Liver (tissue), 9 donors: Measurements from ENCODE around the gene MUC2. TPM values are rescaled to one million over a fixed set of nuclear protein-coding genes. Genes with fewer than 3 reads are reported as not detected.

ENCODE experiments used
- DNase-seq: peaks from one replicate; pipeline ENCODE4 v3.0.0-alpha.2; 2017; ENCODE audit warnings: low spot score
- H3K27ac ChIP-seq, 2 donors: one replicate each; pipeline ENCODE4 v1.7.0; 2013; ENCODE audit warnings: inconsistent platforms in 2 of 2, low read length in 2 of 2, control low read depth in 1 of 2, low read depth in 1 of 2, mild to moderate bottlenecking in 1 of 2
- H3K27me3 ChIP-seq, 4 donors: one replicate each; pipeline versions ENCODE4 v1.6.1 to v1.7.0; 2013; ENCODE audit warnings: low read length in 3 of 4, inconsistent platforms in 1 of 4, mild to moderate bottlenecking in 1 of 4, moderate library complexity in 1 of 4; ENCODE audit not compliant: control insufficient read depth in 4 of 4, insufficient read depth in 4 of 4
- H3K36me3 ChIP-seq, 4 donors: one replicate each; pipeline versions ENCODE4 v1.6.1 to v1.7.0; 2013; ENCODE audit warnings: low read length in 3 of 4, mild to moderate bottlenecking in 3 of 4, low read depth in 1 of 4, moderate library complexity in 1 of 4; ENCODE audit not compliant: control insufficient read depth in 4 of 4, insufficient read depth in 3 of 4
- H3K4me1 ChIP-seq, 4 donors: one replicate each; pipeline versions ENCODE4 v1.6.1 to v1.7.0; 2013; ENCODE audit warnings: low read length in 3 of 4, mild to moderate bottlenecking in 3 of 4, moderate library complexity in 1 of 4; ENCODE audit not compliant: control insufficient read depth in 4 of 4, insufficient read depth in 4 of 4
- H3K4me3 ChIP-seq, 3 donors: one replicate each; pipeline versions ENCODE4 v1.6.1 to v1.7.0; 2013; ENCODE audit warnings: low read length in 3 of 3, control low read depth in 1 of 3, low read depth in 1 of 3, mild to moderate bottlenecking in 1 of 3
- H3K9ac ChIP-seq, 2 donors: one replicate each; pipeline ENCODE4 v1.7.0; 2013; ENCODE audit warnings: low read length in 2 of 2, mild to moderate bottlenecking in 2 of 2, moderate library complexity in 2 of 2, control low read depth in 1 of 2, low read depth in 1 of 2
- H3K9me3 ChIP-seq, 4 donors: one replicate each; pipeline versions ENCODE4 v1.6.1 to v1.7.0; 2013; ENCODE audit warnings: low read length in 3 of 4; ENCODE audit not compliant: control insufficient read depth in 4 of 4
- CTCF ChIP-seq: fragments of 150-350 bp; IDR thresholded peaks from 2 replicates; pipeline ENCODE4 v1.5.1; 2017; ENCODE audit warnings: improper control_type of control experiment, low read depth, low read length; ENCODE audit not compliant: missing input control
- EGR1 ChIP-seq, 2 donors: IDR thresholded peaks; 2 replicates each; pipeline ENCODE4 v1.6.1; 2016 to 2018; ENCODE audit warnings: antibody characterized with exemption in 2 of 2, low read depth in 2 of 2
- FOXA1 ChIP-seq: IDR thresholded peaks from 2 replicates; pipeline ENCODE4 v1.6.1; 2016; ENCODE audit warnings: antibody characterized with exemption
- FOXA2 ChIP-seq: IDR thresholded peaks from 2 replicates; pipeline ENCODE4 v1.6.1; 2016; ENCODE audit warnings: antibody characterized with exemption
- GABPA ChIP-seq, 2 donors: IDR thresholded peaks in 1 of 2; conservative IDR thresholded peaks in 1 of 2; 2 replicates each; pipeline ENCODE4 v1.6.1; 2016; ENCODE audit warnings: antibody characterized with exemption in 2 of 2, mild to moderate bottlenecking in 1 of 2, moderate library complexity in 1 of 2
- HNF4A ChIP-seq, 2 donors: conservative IDR thresholded peaks; 2 replicates each; pipeline ENCODE4 v1.6.1; 2016; ENCODE audit warnings: antibody characterized with exemption in 2 of 2, mild to moderate bottlenecking in 2 of 2
- HNF4G ChIP-seq: IDR thresholded peaks from 2 replicates; pipeline ENCODE4 v1.6.1; 2016; ENCODE audit warnings: antibody characterized with exemption
- JUND ChIP-seq, 2 donors: IDR thresholded peaks; 2 replicates each; pipeline ENCODE4 v1.6.1; 2016; ENCODE audit warnings: antibody characterized with exemption in 2 of 2
- RAD21 ChIP-seq, 2 donors: IDR thresholded peaks; 2 replicates each; pipeline ENCODE4 v1.6.1; 2016; ENCODE audit warnings: antibody characterized with exemption in 2 of 2, mild to moderate bottlenecking in 2 of 2
- RXRA ChIP-seq, 2 donors: IDR thresholded peaks; 2 replicates each; pipeline ENCODE4 v1.6.1; 2017 to 2018; ENCODE audit warnings: antibody characterized with exemption in 2 of 2, mild to moderate bottlenecking in 1 of 2
- SP1 ChIP-seq: IDR thresholded peaks from 2 replicates; pipeline ENCODE4 v1.6.1; 2018; ENCODE audit warnings: antibody characterized with exemption, mild to moderate bottlenecking
- TAF1 ChIP-seq: conservative IDR thresholded peaks from 2 replicates; pipeline ENCODE4 v1.6.1; 2016; ENCODE audit warnings: antibody characterized with exemption, mild to moderate bottlenecking
- YY1 ChIP-seq: IDR thresholded peaks from 2 replicates; pipeline ENCODE4 v1.6.1; 2016; ENCODE audit warnings: antibody characterized with exemption, mild to moderate bottlenecking
- WGBS: extraction: QIAGEN DNeasy Blood & Tissue Kit; methylation state at CpG from one replicate; pipeline ENCODE4 v1.1.7; 2013; 5-methylcytosine and 5-hydroxymethylcytosine counted together
- polyA plus RNA-seq, 2 donors: library from polyadenylated mRNA; stranded (reverse) in 1 of 2; unstranded in 1 of 2; fragments of 200-250 nt in 1 of 2; fragments of >200 nt in 1 of 2; fragmentation: Nextera tagmentation in 1 of 2; extraction: Ambion mirVana in 1 of 2; gene quantifications; one replicate each; pipeline versions ENCODE4 v1.2.1 to v1.2.3, GENCODE V29; 2013 to 2015
- total RNA-seq, 2 donors: library from RNA; depleted of rRNA; stranded (reverse); fragments of >200 nt; gene quantifications; one replicate each; pipeline ENCODE4 v1.2.3, GENCODE V29; 2014
- TF ChIP-seq, protein P1 (sequence below): IDR thresholded peaks from 2 replicates; pipeline ENCODE4 v1.6.1; 2016; ENCODE audit warnings: antibody characterized with exemption, mild to moderate bottlenecking
- TF ChIP-seq, protein P2 (sequence below): IDR thresholded peaks from 2 replicates; pipeline ENCODE4 v1.6.1; 2016; ENCODE audit warnings: antibody characterized with exemption
- TF ChIP-seq, protein P3 (sequence below): IDR thresholded peaks from 2 replicates; pipeline ENCODE4 v1.6.1; 2016; ENCODE audit warnings: antibody characterized with exemption
- donor health status: healthy.
- donor health status: healthy.
- donor health status: healthy.
- donor health status: healthy.
- donor health status: healthy.

The MUC2 gene
- total and polyA plus RNA-seq, 4 donors = under 0.01 TPM; not detected in 3

DNA sequence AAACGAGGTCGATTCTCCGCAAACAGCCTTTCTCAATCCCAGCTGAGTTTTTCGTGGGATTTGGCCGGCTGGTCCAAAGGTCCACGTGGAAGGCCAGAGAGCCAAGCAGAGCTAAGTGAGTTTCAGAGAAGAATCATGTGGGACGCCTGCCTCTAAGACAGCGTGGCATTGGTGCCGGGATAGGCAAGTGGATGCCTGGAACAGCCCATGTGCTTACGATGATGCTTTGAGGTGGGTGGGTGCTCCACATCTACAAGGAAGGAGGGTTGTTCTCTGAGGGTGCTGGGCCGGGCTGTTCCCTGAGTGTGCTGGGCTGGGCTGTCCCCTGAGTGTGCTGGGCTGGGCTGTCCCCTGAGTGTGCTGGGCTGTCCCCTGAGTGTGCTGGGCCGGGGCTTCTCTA lies 41.4 kb downstream of the MUC2 start:
- TF ChIP-seq EGR1 (IDR thresholded peaks at IDR 0.05; ENCODE audit: low read depth in 2 of 2) = no peak
- no peak for TF ChIP-seq YY1
- TF ChIP-seq, protein P1, sequence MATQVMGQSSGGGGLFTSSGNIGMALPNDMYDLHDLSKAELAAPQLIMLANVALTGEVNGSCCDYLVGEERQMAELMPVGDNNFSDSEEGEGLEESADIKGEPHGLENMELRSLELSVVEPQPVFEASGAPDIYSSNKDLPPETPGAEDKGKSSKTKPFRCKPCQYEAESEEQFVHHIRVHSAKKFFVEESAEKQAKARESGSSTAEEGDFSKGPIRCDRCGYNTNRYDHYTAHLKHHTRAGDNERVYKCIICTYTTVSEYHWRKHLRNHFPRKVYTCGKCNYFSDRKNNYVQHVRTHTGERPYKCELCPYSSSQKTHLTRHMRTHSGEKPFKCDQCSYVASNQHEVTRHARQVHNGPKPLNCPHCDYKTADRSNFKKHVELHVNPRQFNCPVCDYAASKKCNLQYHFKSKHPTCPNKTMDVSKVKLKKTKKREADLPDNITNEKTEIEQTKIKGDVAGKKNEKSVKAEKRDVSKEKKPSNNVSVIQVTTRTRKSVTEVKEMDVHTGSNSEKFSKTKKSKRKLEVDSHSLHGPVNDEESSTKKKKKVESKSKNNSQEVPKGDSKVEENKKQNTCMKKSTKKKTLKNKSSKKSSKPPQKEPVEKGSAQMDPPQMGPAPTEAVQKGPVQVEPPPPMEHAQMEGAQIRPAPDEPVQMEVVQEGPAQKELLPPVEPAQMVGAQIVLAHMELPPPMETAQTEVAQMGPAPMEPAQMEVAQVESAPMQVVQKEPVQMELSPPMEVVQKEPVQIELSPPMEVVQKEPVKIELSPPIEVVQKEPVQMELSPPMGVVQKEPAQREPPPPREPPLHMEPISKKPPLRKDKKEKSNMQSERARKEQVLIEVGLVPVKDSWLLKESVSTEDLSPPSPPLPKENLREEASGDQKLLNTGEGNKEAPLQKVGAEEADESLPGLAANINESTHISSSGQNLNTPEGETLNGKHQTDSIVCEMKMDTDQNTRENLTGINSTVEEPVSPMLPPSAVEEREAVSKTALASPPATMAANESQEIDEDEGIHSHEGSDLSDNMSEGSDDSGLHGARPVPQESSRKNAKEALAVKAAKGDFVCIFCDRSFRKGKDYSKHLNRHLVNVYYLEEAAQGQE = no peak
- no peak for TF ChIP-seq GABPA (IDR thresholded peaks at IDR 0.05 in 1 of 2, conservative IDR thresholded peaks at IDR 0.05 in 1 of 2)
- WGBS = 66% methylated on average over 12 of the region's 12 CpGs
- H3K27me3 ChIP-seq = no peaks in the 10 kb centered on the region
- H3K27ac ChIP-seq = no peak overlapping the region
- no peaks in the 10 kb centered on the region for H3K4me1 ChIP-seq
- no peaks in the 10 kb centered on the region for H3K9me3 ChIP-seq
- no peak for DNase-seq
- no peaks in the 10 kb centered on the region for H3K36me3 ChIP-seq
- no peak overlapping the region for H3K4me3 ChIP-seq
- H3K9ac ChIP-seq = no peak overlapping the region

DNA sequence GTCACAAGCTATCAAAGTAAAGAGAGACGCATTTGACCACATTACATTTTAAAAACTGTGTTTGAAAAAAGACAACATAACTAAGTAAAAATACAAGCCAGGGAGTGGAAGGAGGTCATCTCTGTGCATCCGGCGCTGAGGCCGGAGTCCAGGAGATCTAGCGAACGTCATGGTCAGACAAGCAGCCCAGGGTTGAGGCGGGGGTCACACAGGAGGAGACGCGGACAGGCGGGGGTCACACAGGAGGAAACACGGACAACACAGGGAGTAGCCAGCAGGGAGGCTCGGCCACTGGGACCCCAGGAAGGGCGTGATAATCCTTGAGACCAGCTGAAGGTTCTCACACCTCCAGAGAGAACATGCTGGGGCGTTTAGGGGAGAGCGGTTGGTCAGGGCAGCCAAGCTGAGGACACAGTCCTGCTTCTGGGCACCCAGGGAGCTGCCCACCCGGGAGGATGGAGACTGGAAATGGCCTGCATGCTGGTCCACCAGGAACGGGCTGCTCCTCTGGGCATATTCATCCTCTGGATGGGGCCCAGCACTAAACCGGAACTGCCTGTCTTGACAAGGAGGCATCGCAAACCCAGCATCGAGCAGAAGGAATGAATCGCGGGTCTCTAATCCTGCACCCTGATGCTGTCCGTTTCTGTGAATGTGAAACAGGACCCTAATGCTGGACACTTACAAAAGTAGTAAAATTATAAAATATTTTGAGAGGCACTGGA lies 42.2 kb downstream of the MUC2 start:
- Histone ChIP-seq H3K9ac (no peak overlapping the region), H3K4me3 (no peak overlapping the region), H3K27me3 (no peaks in the 10 kb centered on the region), H3K36me3 (no peaks in the 10 kb centered on the region), H3K9me3 (no peaks in the 10 kb centered on the region), H3K4me1 (no peaks in the 10 kb centered on the region), H3K27ac (no peak overlapping the region)
- TF ChIP-seq TAF1 (no peak), YY1 (no peak), FOXA1 (no peak), HNF4A (conservative IDR thresholded peaks at IDR 0.05) (no peak), JUND (IDR thresholded peaks at IDR 0.05) (no peak), SP1 (no peak), RXRA (IDR thresholded peaks at IDR 0.05) (no peak)
- DNase-seq = no peak
- WGBS = 70% methylated on average over 23 of the region's 23 CpGs

DNA sequence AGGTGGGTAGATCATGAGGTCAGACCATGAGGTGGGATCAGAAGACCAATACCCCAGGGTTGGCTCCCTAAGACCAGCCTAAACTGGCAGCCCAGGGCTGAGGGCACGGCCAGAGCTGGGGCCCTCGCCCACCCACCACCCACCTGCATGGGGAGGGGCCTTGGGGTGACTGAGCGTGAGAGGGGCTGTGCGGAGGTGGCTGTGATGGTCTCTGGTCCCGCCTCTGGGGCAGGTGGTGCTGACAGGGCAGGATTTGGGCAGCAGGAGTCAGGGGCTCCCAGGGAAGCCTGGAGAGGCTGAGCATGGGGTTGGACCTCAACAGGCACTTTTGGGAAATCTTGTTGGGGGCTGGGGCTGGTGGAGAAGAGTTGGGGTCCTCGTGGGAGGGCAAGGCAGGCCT lies 43.3 kb downstream of the MUC2 start:
- H3K4me1 ChIP-seq = no peaks in the 10 kb centered on the region
- no peak for DNase-seq
- H3K27ac ChIP-seq = no peak overlapping the region
- H3K27me3 ChIP-seq = no peaks in the 10 kb centered on the region
- H3K4me3 ChIP-seq = no peak overlapping the region
- H3K9me3 ChIP-seq = no peaks in the 10 kb centered on the region
- no peaks in the 10 kb centered on the region for H3K36me3 ChIP-seq
- 72% methylated on average over 6 of the region's 6 CpGs for WGBS
- no peak overlapping the region for H3K9ac ChIP-seq
- TF ChIP-seq GABPA (IDR thresholded peaks at IDR 0.05 in 1 of 2, conservative IDR thresholded peaks at IDR 0.05 in 1 of 2) = no peak
- TF ChIP-seq RXRA (IDR thresholded peaks at IDR 0.05) = no peak
- TF ChIP-seq, protein P1 = no peak
- TF ChIP-seq, protein P2, sequence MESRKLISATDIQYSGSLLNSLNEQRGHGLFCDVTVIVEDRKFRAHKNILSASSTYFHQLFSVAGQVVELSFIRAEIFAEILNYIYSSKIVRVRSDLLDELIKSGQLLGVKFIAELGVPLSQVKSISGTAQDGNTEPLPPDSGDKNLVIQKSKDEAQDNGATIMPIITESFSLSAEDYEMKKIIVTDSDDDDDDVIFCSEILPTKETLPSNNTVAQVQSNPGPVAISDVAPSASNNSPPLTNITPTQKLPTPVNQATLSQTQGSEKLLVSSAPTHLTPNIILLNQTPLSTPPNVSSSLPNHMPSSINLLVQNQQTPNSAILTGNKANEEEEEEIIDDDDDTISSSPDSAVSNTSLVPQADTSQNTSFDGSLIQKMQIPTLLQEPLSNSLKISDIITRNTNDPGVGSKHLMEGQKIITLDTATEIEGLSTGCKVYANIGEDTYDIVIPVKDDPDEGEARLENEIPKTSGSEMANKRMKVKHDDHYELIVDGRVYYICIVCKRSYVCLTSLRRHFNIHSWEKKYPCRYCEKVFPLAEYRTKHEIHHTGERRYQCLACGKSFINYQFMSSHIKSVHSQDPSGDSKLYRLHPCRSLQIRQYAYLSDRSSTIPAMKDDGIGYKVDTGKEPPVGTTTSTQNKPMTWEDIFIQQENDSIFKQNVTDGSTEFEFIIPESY = no peak
- TF ChIP-seq HNF4G = no peak
- TF ChIP-seq SP1 = no peak
- TF ChIP-seq RAD21 (IDR thresholded peaks at IDR 0.05) = no peak
- no peak for TF ChIP-seq YY1
- TF ChIP-seq HNF4A (conservative IDR thresholded peaks at IDR 0.05) = no peak
- TF ChIP-seq CTCF = no peak
- TF ChIP-seq FOXA2 = no peak
- TF ChIP-seq, protein P3, sequence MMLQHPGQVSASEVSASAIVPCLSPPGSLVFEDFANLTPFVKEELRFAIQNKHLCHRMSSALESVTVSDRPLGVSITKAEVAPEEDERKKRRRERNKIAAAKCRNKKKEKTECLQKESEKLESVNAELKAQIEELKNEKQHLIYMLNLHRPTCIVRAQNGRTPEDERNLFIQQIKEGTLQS = no peak
- TF ChIP-seq TAF1 = no peak
